GM18505 (cell line): Measurements from ENCODE around the gene ANKRD18A.
"Not testable (repeated sequence)": the region's sequence is repeated elsewhere in the genome, so short reads cannot be mapped to it uniquely, and the experiment has no call there.

Experiments used
- ATAC-seq: cut with Tn5 transposase; IDR thresholded peaks from one replicate; pipeline ENCODE4 v1.9.1; 2021; ENCODE audit not compliant: unreplicated experiment
- POLR2A ChIP-seq: IDR thresholded peaks from 4 replicates; pipeline ENCODE4 v1.6.1; 2011; ENCODE audit warnings: borderline replicate concordance; ENCODE audit not compliant: insufficient read depth, insufficient read length; ENCODE audit errors: extremely low read depth

ANKRD18A gene

GRCh38 chr9:38576181-38576580 lies 44.2 kb downstream of the ANKRD18A start:
- ATAC-seq: not testable (repeated sequence)

- ATAC-seq: not testable (repeated sequence)
Observed at GRCh38 chr9:38566048-38566447, 54.3 kb downstream of the ANKRD18A start.

- not testable (repeated sequence) for ATAC-seq
Observed at GRCh38 chr9:38565178-38565577, 55.2 kb downstream of the ANKRD18A start.

- ATAC-seq: not testable (repeated sequence)
Observed at GRCh38 chr9:38563911-38564310, 56.5 kb downstream of the ANKRD18A start.

GRCh38 chr9:38561134-38561533 lies 59.3 kb downstream of the ANKRD18A start:
- not testable (repeated sequence) for ATAC-seq

GRCh38 chr9:38559172-38559571 lies 61.2 kb downstream of the ANKRD18A start:
- ATAC-seq: not testable (repeated sequence)

- ATAC-seq: not testable (repeated sequence)
Observed at GRCh38 chr9:38557746-38558145, 62.6 kb downstream of the ANKRD18A start.

GRCh38 chr9:38554966-38555365 lies 65.4 kb downstream of the ANKRD18A start:
- not testable (repeated sequence) for ATAC-seq

GRCh38 chr9:38553019-38553418 lies 67.4 kb downstream of the ANKRD18A start:
- not testable (repeated sequence) for ATAC-seq

GRCh38 chr9:38546497-38547163 lies 73.8 kb downstream of the ANKRD18A start:
- ATAC-seq: not testable (repeated sequence)

GRCh38 chr9:38540535-38540934 lies 79.9 kb downstream of the ANKRD18A start:
- not testable (repeated sequence) for ATAC-seq

- ATAC-seq: no peak
- no peak for TF ChIP-seq POLR2A
Observed at GRCh38 chr9:38529317-38529716, 91.1 kb downstream of the ANKRD18A start.

- TF ChIP-seq POLR2A: no peak
- no peak for ATAC-seq
Observed at GRCh38 chr9:38527503-38527902, 92.9 kb downstream of the ANKRD18A start.

GRCh38 chr9:38526591-38526990 lies 93.8 kb downstream of the ANKRD18A start:
- no peak for ATAC-seq
- no peak for TF ChIP-seq POLR2A

- ATAC-seq: no peak
- no peak for TF ChIP-seq POLR2A
Observed at GRCh38 chr9:38523121-38523520, 97.3 kb downstream of the ANKRD18A start.

- no peak for TF ChIP-seq POLR2A
- no peak for ATAC-seq
Observed at GRCh38 chr9:38521762-38522161, 98.6 kb downstream of the ANKRD18A start.
